LNCAP (cell line): ENCODE data around the gene ELOVL6.

Source experiments
- CTCF ChIP-seq: fragments of 450-650 bp; IDR thresholded peaks from 2 replicates; pipeline ENCODE4 v1.5.1; 2017; ENCODE audit warnings: mild to moderate bottlenecking

ELOVL6 gene

GRCh38 chr4:110201502-110201901 lies 3.1 kb upstream of the ELOVL6 start:
- TF ChIP-seq CTCF: no peak

GRCh38 chr4:110200689-110201088 lies 2.3 kb upstream of the ELOVL6 start:
- no peak for TF ChIP-seq CTCF

GRCh38 chr4:110198049-110198434 lies 373 bp downstream of the ELOVL6 start:
- no peak for TF ChIP-seq CTCF

- no peak for TF ChIP-seq CTCF
Observed at GRCh38 chr4:110197529-110198042, 829 bp downstream of the ELOVL6 start.

GRCh38 chr4:110196871-110197528 lies 1.4 kb downstream of the ELOVL6 start:
- no peak for TF ChIP-seq CTCF

GRCh38 chr4:110196206-110196870 lies 2.1 kb downstream of the ELOVL6 start:
- no peak for TF ChIP-seq CTCF

GRCh38 chr4:110195561-110196205 lies 2.7 kb downstream of the ELOVL6 start:
- no peak for TF ChIP-seq CTCF
